ENCODE results near the gene TEX36.
"Not testable (repeated sequence)": the region's sequence is repeated elsewhere in the genome, so short reads cannot be mapped to it uniquely, and the experiment has no call there.

TEX36 gene

DNA sequence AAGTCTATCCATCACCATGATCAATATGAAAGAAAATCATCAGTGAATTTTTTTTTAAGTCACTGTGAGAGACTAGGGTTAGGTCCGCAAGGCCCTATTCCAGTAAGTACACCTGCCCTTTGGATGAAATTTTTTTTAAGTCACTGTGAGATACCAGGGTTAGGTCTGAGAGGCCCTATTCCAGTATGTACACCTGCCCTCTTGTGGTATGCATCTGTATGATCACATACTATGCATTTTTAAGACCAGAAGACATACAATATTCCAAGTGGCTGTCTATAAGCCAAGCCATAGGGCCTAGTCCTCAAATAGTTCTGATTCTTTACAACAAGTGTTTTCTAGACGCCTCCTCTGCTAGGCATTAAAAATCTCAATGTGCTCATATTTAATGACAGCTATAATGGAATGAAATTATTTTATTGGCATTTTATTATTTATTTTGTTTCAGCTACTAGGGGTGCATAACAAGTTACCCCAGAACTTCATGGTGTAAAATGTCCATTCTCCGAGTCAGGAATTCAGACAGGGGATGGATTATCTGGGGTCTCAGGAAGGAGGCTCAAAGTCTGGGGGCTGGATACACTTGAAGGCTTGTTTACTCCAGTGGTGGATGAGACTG, 53.1 kb downstream of the TEX36 start:
- no peak for DNase-seq

DNA sequence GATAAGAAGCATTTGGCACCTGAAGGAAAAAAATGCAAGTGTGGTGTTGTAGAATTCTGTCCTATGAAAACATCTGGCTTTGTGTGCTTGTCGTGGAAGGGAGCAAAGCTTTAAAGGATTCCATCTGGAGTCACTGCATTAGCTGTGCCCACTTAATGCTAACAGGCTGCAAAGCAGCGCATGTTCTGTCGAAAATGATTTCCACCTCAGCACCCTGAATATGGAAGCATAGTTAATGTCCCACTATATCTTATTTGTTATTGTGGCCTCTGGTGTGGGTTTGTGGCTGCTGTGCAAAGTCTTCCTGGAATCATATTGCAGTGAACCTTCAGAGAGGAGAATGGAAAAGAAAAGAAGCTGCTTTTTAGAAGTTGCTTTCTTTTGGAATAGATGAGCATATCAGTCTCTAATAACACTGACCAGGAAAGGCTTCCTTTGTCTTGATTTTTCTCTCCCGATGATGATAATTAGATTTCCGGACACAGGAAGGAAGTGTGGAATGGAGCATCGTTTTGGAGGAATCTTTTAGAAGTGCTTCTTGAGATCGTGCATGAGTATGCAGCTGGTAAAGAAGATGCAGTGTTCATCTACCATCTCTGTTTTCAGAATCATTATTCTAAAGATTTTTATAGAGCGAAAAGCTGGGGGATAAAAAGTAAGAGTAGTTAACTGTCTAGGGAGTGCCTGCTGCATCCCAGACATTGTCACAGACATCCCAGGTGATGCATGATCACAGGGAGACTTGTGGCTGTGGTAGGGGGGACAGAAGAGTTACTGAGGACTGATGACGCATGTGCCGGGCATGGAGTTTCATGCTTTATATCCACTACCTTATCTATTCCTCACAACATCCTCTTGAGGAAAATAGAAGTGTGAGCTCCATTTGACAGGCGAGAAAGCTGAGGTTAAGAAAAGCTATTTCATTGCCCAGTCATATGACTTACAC, 54.6 kb downstream of the TEX36 start:
- DNase-seq = no peak

DNA sequence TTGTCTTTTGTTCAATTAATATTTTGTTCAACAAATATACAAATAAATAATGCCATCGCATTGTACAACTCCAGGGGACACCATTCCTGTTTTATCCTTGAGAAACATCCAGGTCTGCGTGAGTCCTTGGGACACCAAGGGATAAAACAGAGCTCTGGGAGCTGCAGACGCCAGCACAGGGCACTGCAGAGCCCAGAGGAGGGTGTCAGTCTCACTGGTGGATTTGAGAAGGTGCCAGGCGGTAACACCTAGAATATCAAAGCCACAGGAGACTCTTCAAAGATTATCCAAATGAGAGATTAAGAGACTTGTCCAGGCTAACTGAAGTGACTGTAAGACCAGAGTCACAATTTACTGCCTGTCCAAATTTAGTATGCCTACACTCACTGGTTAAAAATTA, 55.3 kb downstream of the TEX36 start:
- peak; percentile 7 for DNase-seq

DNA sequence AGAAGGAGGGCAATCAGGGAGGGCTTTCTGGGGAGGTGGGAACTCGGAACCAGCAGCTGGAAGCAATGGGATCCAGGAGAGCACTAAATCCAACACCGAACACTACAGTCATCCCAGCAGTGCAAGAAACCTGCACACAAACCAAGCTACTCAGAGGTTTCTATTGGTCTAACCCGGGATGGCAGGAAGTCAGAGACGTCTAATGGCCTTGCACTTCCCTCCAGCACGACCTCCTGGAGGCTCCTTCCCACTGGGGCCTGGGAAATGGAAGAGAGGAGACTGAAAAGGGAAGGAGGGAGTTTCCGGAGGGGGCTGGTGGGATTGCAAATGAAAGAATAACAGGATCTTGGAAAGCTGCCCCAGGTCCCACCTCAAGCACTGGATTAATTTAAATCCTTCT, 56.3 kb downstream of the TEX36 start:
- DNase-seq = no peak

DNA sequence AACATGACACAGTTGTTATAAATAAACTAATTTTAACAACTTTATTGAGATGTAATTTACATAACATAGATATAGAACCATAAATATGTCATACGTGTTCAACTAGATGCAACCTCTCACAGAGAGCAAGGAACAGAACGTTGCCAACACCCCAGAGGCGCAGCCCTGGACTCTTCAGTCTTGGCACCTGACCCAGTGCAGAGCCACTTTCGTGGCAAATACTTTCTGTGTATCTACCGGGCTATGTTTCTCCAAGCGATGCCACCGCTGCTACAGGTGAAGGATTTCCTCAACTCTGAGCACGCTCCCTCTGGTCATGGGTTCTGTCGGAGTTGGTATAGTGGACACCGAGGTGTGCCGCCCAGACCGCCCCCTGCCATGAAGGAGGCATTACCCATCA, 57.4 kb downstream of the TEX36 start:
- no peak for DNase-seq

DNA sequence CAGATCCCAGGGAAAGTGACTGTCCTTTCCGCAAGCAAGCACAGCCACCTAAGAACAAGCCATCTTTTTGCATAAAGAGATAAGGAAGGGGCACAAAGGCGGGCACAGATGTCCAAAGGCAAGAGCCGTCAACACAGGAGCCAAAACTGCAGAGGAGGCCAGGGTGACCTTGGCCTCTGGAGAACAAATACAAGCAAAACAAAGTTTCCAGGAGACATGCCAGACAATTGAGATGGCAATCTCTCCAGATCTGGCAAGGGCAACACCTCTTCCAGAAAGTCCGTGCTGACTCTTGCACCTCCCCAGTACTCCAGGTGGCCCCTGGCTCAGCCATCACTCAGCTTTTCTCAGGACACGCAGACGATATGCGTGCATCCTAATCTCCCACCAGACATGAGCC, 58.2 kb downstream of the TEX36 start:
- no peak for DNase-seq

DNA sequence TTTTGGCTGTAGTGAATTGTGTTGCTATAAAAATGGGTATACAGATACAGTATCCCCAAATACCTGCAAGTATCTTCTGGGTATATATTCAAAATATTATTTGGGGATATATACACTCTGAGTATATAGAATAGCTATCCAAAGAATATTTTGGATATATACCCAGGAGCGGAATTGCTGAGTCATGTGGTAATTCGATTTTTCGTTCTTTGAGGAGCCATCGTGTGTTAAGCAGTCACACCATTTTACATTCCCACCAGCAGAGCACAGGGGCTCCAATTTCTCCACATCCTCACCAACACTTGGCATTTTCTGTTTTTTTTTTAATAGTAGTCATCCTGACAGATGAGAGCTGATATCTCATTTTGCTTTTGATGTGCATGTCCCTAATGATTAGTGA, 61.9 kb downstream of the TEX36 start:
- no peak for DNase-seq

DNA sequence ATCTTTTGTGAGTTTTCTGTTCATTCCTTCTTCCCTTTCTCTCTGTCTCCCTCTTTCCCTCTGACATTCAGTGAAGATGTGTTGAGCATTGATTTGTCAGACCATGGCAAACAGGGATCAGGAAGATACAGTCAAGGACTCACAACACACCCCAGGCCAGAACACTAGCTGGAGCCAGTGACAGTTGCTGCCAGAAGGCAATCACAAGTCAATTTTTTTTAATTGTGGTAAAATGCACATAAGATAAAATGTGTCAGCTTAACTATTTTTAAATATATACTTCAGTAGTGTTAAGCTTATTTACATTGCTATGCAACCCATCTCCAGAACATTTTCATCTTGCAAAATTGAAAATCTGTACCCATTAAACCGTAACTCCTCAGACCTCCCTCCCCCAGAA, 62.6 kb downstream of the TEX36 start:
- no peak for DNase-seq

DNA sequence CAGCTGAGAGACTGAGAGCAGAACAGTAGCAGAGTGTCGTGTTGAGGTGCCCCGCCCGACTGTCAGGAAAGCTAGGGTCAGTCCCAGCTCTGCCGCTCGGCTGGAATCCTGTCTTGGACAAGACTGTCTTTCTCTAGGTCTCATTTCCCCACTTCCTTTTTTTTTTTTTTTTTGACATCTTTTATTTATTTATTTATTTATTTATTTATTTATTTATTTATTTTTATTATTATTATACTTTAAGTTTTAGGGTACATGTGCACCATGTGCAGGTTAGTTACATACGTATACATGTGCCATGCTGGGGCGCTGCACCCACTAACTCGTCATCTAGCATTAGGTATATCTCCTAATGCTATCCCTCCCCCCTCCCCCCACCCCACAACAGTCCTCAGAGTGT, 69.9 kb downstream of the TEX36 start:
- not testable (repeated sequence) for DNase-seq

DNA sequence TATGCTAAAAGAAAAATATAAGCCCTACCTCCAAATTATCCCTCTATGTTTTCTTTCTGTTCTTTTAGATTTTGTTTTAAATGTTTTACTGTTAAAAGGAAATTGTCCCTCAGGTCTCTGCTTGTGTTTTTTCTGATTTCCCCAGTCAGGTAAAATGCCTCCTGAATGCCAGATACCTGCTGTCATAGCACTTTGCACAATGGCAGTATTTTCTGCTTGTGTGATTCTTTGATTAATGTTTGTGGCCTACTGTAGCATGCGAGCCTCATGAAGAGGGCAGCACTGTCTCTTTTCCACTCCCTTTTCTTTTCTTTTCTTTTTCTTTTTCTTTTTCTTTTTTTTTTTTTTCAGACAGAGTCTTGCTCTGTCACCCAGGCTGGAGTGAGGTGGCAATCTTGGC, 71.2 kb downstream of the TEX36 start:
- no peak for DNase-seq

DNA sequence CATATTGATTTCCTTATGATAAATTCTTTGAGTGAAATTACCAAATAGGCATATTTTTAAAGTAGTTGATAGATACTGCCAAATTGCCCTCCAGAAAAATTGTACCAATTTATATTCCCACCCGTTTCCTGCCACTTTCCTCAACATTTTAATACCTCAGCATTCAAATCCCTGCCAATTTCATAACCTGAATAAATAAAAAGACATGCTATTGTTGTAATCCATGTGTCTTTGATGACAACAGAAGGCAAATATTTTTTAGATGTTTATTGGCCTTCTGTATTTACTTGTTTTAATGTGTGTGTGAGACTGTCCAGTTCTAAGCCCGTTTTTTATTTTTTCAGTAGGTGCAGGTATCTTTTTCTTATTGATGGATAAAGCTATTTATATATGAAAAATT, 71.7 kb downstream of the TEX36 start:
- no peak for DNase-seq

DNA sequence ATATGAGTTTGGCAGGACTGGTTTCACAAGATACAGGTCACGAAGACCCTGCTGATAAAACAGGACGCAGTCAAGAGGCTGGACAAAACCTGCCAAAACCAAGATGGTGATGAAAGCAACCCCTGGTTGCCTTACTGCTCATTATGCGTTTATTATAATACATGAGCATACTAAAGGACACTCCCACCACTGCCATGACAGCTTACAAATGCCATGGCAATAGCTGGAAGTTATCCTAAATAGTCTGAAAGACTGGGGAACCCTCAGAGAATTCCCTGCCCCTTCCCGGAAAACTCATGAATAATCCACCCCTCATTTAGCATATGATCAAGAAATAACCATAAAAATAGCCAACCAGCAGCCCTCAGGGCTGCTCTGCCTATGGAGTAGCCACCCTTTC, 73.1 kb downstream of the TEX36 start:
- no peak for DNase-seq

DNA sequence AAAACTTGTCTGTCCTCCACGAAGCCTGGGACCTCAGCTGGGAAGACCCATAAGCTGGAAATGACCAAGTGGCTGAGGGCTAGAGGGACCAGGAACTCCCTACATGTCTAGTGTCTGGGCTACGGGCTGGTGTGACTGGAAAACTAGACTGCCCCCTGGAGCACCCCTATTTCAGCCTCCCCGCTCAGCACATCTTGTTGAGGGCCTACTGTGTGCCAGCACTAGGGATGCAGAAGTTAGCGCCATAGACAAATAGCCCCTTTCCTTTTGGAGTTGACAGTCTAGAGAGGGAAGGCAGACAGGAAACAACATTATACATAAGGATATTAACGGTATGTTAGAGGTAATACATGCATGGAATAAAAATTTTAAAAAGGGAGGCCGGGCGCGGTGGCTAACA, 74.5 kb downstream of the TEX36 start:
- DNase-seq = no peak

DNA sequence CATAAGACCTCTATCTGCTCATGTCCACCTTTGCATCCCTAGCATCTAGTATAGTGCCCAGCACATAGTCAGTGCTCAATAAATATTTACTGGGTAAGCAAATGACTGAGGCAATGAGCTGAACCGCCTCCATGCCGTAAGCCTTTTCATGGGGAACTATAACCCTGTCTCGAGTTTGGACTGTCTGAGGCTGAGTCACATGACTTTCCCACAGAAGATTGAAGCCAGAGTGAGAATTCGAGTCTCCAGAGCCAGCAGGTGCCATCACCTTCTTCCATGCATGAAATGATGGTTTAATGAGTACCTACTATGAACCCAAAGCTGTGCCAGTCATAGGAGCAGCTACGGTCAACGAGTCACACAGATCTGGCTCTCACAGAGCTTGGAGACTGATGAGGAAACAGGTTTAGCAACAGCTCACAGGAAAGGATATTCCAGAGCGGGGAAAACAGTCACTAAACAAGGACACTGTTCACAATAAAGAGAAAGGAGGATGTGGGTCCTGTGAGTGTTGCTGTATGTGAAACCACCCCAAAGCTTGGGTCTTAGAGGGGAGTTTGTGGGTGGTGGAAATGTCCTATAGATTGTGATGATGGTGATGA, 75.2 kb downstream of the TEX36 start:
- no peak for DNase-seq

DNA sequence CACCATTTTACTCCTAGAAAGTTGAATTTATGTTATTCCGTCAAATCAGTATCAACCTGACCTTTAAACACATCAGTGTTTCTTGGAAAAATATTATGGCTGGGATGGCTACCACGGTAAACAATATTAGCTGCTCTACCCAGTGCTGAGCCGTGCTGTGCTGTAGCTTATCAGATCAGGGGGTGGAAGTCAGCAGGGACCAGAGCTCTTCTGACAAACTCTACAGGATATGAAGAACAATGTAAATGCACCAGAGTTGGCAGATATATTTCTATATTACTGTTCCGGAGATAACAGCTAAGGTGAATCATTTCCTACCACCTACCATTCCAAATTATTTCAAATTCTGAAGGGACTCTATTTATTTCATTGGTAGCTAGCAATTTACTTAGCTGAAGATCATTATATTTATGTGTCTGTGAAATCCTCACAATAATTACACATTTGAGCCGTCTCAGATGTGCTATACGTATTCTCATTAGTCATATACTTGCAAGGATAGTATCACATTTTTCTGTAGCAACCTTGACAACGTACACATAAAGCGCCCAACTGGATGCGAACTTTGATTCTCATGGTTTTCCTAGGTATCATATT, 76.5 kb downstream of the TEX36 start:
- DNase-seq = no peak

Data from NCI-H524 treated with DMSO at 0.1 percent for 48 hours (cell line).